ENCODE results near the gene NHSL1. TPM values are rescaled to one million over a fixed set of nuclear protein-coding genes. Genes with fewer than 3 reads are reported as not detected.
A peak's percentile ranks its signal among the peaks of the same experiment; 100 is the strongest.

The NHSL1 gene
- total RNA-seq, 1 donor from 2014 or later: 69.6 TPM

Small RNA genes within 50 kb of the gene (small RNA-seq; reads per million reads assigned to genes)
- gene AL031003.1: not detected
- not detected for gene AL391669.1
- gene MIR3145: 0.58 reads per million, percentile 56 among the genes with 10 or more reads in this experiment

Other genes with a start within 250 kb of the NHSL1 start
- gene SMIM28, start 121.6 kb downstream of the NHSL1 start, total RNA-seq: not detected
- gene HEBP2, start 95.3 kb downstream of the NHSL1 start, total RNA-seq: 6.6 TPM